Measurements from ENCODE around the gene GAGE12D. TPM values are rescaled to one million over a fixed set of nuclear protein-coding genes. Genes with fewer than 3 reads are reported as not detected.
"Not testable (repeated sequence)": the region's sequence is repeated elsewhere in the genome, so short reads cannot be mapped to it uniquely, and the experiment has no call there.

The GAGE12D gene, protein sequence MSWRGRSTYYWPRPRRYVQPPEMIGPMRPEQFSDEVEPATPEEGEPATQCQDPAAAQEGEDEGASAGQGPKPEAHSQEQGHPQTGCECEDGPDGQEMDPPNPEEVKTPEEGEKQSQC
- not detected in 2 replicates for total RNA-seq
- long read RNA-seq: 0 reads

DNA sequence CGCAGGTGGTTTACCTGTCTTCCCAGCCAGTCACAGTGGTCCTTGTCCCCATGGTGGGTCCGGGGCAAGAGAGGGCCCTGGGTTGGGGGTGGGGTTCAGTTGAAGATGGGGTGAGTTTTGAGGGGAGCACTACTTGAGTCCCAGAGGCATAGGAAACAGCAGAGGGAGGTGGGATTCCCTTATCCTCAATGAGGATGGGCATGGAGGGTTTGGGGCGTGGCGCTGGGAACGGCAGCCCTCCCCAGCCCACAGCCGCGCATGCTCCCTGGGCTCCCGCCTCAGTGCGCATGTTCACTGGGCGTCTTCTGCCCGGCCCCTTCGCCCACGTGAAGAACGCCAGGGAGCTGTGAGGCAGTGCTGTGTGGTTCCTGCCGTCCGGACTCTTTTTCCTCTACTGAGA lies at the start of gene GAGE12D:
TSS of gene GAGE12D (plus strand) at position 301 of the 400 bp plus-strand sequence. CDS start 1,155 bp downstream, outside the sequence.
- DNase-seq (ENCODE audit: low read depth, low spot score); H3K4me1 Mint-ChIP-seq; H3K36me3 Mint-ChIP-seq (ENCODE audit: low read depth); H3K9me3 Mint-ChIP-seq; H3K27ac Mint-ChIP-seq (ENCODE audit: unreplicated experiment); H3K4me3 Mint-ChIP-seq; H3K27me3 Mint-ChIP-seq (ENCODE audit: low read depth): not testable (repeated sequence)

DNA sequence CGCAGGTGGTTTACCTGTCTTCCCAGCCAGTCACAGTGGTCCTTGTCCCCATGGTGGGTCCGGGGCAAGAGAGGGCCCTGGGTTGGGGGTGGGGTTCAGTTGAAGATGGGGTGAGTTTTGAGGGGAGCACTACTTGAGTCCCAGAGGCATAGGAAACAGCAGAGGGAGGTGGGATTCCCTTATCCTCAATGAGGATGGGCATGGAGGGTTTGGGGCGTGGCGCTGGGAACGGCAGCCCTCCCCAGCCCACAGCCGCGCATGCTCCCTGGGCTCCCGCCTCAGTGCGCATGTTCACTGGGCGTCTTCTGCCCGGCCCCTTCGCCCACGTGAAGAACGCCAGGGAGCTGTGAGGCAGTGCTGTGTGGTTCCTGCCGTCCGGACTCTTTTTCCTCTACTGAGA lies 9.7 kb upstream of the GAGE12D start, which contains the start of gene GAGE12C:
TSS of gene GAGE12C (plus strand) at position 301 of the 400 bp plus-strand sequence. CDS start 1,155 bp downstream, outside the sequence.
- not testable (repeated sequence) for DNase-seq (ENCODE audit: low read depth, low spot score); H3K4me1 Mint-ChIP-seq; H3K4me3 Mint-ChIP-seq; H3K36me3 Mint-ChIP-seq (ENCODE audit: low read depth); H3K9me3 Mint-ChIP-seq; H3K27ac Mint-ChIP-seq (ENCODE audit: unreplicated experiment); H3K27me3 Mint-ChIP-seq (ENCODE audit: low read depth)

DNA sequence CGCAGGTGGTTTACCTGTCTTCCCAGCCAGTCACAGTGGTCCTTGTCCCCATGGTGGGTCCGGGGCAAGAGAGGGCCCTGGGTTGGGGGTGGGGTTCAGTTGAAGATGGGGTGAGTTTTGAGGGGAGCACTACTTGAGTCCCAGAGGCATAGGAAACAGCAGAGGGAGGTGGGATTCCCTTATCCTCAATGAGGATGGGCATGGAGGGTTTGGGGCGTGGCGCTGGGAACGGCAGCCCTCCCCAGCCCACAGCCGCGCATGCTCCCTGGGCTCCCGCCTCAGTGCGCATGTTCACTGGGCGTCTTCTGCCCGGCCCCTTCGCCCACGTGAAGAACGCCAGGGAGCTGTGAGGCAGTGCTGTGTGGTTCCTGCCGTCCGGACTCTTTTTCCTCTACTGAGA lies 9.5 kb downstream of the GAGE12D start, which contains the start of gene GAGE12E:
TSS of gene GAGE12E (plus strand) at position 301 of the 400 bp plus-strand sequence. CDS start 1,155 bp downstream, outside the sequence.
- H3K36me3 Mint-ChIP-seq (ENCODE audit: low read depth); H3K9me3 Mint-ChIP-seq; H3K27ac Mint-ChIP-seq (ENCODE audit: unreplicated experiment); H3K4me1 Mint-ChIP-seq; H3K4me3 Mint-ChIP-seq; H3K27me3 Mint-ChIP-seq (ENCODE audit: low read depth); DNase-seq (ENCODE audit: low read depth, low spot score): not testable (repeated sequence)

DNA sequence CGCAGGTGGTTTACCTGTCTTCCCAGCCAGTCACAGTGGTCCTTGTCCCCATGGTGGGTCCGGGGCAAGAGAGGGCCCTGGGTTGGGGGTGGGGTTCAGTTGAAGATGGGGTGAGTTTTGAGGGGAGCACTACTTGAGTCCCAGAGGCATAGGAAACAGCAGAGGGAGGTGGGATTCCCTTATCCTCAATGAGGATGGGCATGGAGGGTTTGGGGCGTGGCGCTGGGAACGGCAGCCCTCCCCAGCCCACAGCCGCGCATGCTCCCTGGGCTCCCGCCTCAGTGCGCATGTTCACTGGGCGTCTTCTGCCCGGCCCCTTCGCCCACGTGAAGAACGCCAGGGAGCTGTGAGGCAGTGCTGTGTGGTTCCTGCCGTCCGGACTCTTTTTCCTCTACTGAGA lies 19.0 kb downstream of the GAGE12D start, which contains the start of gene GAGE12F:
TSS of gene GAGE12F (plus strand) at position 301 of the 400 bp plus-strand sequence. CDS start 1,155 bp downstream, outside the sequence.
- DNase-seq (ENCODE audit: low read depth, low spot score); H3K4me1 Mint-ChIP-seq; H3K36me3 Mint-ChIP-seq (ENCODE audit: low read depth); H3K27ac Mint-ChIP-seq (ENCODE audit: unreplicated experiment); H3K4me3 Mint-ChIP-seq; H3K9me3 Mint-ChIP-seq; H3K27me3 Mint-ChIP-seq (ENCODE audit: low read depth): not testable (repeated sequence)

DNA sequence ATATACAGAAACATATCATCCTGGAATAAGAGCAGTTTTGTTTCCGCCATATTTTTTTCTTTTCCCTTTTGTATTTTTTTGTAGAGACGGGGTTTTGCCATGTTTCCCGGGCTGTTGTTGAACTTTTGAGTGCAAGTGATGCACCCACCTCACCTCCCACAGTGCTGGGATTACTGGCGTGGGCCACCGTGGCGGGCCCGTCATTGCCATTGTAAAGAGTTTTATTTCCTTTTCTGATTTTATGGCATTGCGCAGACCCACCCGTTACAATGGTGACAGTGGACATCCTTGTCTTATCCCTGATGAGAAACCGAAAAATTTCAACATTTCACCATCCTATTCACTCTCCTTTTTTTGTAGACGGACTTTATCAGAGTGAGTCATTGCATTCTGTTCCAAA lies 27.2 kb downstream of the GAGE12D start:
- not testable (repeated sequence) for H3K27me3 Mint-ChIP-seq (ENCODE audit: low read depth); H3K4me1 Mint-ChIP-seq; H3K36me3 Mint-ChIP-seq (ENCODE audit: low read depth); H3K9me3 Mint-ChIP-seq; DNase-seq (ENCODE audit: low read depth, low spot score); H3K4me3 Mint-ChIP-seq; H3K27ac Mint-ChIP-seq (ENCODE audit: unreplicated experiment)

DNA sequence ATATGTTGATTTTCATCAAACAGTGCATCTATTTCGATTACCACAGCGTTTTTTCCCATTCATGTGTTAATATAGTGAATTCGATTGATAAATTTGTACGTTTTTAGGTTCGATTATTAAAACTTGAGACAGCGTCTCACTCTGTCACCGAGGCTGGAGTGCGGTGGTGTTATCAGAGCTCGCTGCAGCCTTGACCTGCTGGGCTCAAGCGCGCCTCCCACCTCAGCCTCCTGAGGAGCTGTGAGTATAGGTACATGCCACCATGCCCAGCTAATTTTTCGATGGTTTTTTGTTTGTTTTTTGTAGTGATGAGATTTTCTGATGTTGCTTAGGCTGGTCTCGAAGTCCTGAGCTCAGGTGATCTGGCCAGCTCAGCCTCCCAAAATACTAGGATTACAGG lies 27.6 kb downstream of the GAGE12D start:
- DNase-seq (ENCODE audit: low read depth, low spot score); H3K4me3 Mint-ChIP-seq; H3K27ac Mint-ChIP-seq (ENCODE audit: unreplicated experiment); H3K36me3 Mint-ChIP-seq (ENCODE audit: low read depth); H3K4me1 Mint-ChIP-seq; H3K9me3 Mint-ChIP-seq; H3K27me3 Mint-ChIP-seq (ENCODE audit: low read depth): not testable (repeated sequence)

DNA sequence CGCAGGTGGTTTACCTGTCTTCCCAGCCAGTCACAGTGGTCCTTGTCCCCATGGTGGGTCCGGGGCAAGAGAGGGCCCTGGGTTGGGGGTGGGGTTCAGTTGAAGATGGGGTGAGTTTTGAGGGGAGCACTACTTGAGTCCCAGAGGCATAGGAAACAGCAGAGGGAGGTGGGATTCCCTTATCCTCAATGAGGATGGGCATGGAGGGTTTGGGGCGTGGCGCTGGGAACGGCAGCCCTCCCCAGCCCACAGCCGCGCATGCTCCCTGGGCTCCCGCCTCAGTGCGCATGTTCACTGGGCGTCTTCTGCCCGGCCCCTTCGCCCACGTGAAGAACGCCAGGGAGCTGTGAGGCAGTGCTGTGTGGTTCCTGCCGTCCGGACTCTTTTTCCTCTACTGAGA lies 28.6 kb downstream of the GAGE12D start, which contains the start of gene GAGE12G:
TSS of gene GAGE12G (plus strand) at position 301 of the 400 bp plus-strand sequence. CDS start 1,155 bp downstream, outside the sequence.
- H3K4me3 Mint-ChIP-seq; H3K9me3 Mint-ChIP-seq; H3K4me1 Mint-ChIP-seq; H3K27ac Mint-ChIP-seq (ENCODE audit: unreplicated experiment); H3K27me3 Mint-ChIP-seq (ENCODE audit: low read depth); DNase-seq (ENCODE audit: low read depth, low spot score); H3K36me3 Mint-ChIP-seq (ENCODE audit: low read depth): not testable (repeated sequence)

DNA sequence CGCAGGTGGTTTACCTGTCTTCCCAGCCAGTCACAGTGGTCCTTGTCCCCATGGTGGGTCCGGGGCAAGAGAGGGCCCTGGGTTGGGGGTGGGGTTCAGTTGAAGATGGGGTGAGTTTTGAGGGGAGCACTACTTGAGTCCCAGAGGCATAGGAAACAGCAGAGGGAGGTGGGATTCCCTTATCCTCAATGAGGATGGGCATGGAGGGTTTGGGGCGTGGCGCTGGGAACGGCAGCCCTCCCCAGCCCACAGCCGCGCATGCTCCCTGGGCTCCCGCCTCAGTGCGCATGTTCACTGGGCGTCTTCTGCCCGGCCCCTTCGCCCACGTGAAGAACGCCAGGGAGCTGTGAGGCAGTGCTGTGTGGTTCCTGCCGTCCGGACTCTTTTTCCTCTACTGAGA lies 38.1 kb downstream of the GAGE12D start, which contains the start of gene GAGE12H:
TSS of gene GAGE12H (plus strand) at position 301 of the 400 bp plus-strand sequence. CDS start 1,155 bp downstream, outside the sequence.
- H3K9me3 Mint-ChIP-seq; H3K36me3 Mint-ChIP-seq (ENCODE audit: low read depth); H3K4me1 Mint-ChIP-seq; H3K27me3 Mint-ChIP-seq (ENCODE audit: low read depth); H3K27ac Mint-ChIP-seq (ENCODE audit: unreplicated experiment); H3K4me3 Mint-ChIP-seq; DNase-seq (ENCODE audit: low read depth, low spot score): not testable (repeated sequence)

DNA sequence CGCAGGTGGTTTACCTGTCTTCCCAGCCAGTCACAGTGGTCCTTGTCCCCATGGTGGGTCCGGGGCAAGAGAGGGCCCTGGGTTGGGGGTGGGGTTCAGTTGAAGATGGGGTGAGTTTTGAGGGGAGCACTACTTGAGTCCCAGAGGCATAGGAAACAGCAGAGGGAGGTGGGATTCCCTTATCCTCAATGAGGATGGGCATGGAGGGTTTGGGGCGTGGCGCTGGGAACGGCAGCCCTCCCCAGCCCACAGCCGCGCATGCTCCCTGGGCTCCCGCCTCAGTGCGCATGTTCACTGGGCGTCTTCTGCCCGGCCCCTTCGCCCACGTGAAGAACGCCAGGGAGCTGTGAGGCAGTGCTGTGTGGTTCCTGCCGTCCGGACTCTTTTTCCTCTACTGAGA lies 47.7 kb downstream of the GAGE12D start, which contains the start of gene GAGE2A:
TSS of gene GAGE2A (plus strand) at position 301 of the 400 bp plus-strand sequence. CDS start 1,155 bp downstream, outside the sequence.
- not testable (repeated sequence) for H3K4me1 Mint-ChIP-seq; H3K27me3 Mint-ChIP-seq (ENCODE audit: low read depth); H3K9me3 Mint-ChIP-seq; H3K36me3 Mint-ChIP-seq (ENCODE audit: low read depth); H3K27ac Mint-ChIP-seq (ENCODE audit: unreplicated experiment); H3K4me3 Mint-ChIP-seq; DNase-seq (ENCODE audit: low read depth, low spot score)

DNA sequence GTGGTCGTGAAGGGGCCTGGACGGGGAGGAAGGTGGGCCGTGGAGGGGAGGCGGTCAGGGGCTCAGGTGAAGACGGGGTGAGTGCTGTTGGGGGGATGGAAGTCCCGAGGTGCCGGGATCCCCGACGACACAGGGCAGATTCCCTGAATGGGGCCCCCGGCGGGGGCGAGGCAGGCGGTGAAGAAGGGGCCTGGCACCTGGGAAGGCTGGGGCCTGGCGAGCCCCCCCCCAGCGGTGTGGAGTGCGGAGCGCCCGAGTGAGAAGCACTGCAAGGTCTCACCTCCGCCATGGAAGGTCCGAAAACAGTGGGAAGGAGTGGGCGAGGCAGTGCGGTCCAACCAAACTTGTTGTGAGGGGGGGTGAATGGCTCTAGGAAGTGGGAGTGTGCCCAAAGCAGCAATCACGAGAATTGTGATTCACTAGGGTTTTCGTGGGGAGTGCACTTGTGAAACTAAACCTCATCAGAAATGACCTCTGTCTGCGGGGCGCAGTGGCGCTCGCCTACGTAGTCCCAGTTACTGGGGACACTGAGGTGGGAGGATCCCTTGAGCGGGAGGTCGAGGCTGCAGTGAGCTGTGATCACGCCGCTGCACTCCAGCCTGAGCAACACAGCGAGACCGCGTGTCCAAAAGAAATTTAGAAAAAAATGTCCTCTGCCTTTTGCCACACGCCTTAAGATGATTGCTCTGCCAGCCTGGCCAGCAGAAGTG lies 48.4 kb downstream of the GAGE12D start:
- H3K4me1 Mint-ChIP-seq; H3K27me3 Mint-ChIP-seq (ENCODE audit: low read depth); H3K36me3 Mint-ChIP-seq (ENCODE audit: low read depth); H3K27ac Mint-ChIP-seq (ENCODE audit: unreplicated experiment); H3K9me3 Mint-ChIP-seq; H3K4me3 Mint-ChIP-seq: not testable (repeated sequence)
- peak; percentile 1 for DNase-seq (ENCODE audit: low read depth, low spot score)

DNA sequence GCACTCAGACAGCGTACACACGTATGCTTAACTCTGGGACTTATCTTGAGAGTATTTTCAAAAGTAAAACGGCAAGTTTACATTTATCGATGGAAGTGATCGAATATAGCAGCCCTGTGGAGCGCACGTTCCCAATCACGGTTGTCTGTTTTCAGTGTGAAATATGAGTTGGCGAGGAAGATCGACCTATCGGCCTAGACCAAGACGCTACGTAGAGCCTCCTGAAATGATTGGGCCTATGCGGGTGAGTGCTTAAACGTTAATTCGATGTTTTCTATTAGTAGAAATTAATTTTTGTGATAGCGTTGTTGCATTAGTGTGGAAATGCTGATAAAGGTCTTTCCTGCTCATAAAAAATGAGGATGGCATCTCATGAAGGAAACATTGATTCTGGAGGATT lies 49.0 kb downstream of the GAGE12D start:
- not testable (repeated sequence) for H3K4me3 Mint-ChIP-seq; H3K36me3 Mint-ChIP-seq (ENCODE audit: low read depth); H3K9me3 Mint-ChIP-seq; H3K27me3 Mint-ChIP-seq (ENCODE audit: low read depth); DNase-seq (ENCODE audit: low read depth, low spot score); H3K4me1 Mint-ChIP-seq; H3K27ac Mint-ChIP-seq (ENCODE audit: unreplicated experiment)

Measured in neural crest cell (in vitro differentiated cells).